Measurements from ENCODE around the gene CLIC2.
"Not testable (repeated sequence)": the region's sequence is repeated elsewhere in the genome, so short reads cannot be mapped to it uniquely, and the experiment has no call there.

DNA sequence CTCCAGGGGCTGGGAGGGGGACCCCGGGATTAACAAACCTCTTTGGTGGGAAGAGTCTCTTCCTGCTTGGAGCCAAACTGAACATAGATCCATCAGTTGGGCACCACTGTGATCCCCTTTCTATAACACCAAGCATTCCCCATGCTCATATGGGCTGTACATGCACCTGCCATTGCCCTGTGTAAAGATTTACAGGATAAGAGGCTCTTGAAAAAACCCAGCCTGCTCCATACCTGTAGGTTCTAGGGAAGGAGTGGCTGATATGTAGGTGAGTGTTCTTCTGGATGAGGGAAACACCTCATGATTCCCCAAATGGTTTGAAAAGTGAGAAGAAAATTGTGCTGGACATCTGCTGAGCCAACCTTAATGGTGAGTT lies 911 bp upstream of the CLIC2 start:
- TF ChIP-seq CTBP1 (IDR thresholded peaks at IDR 0.05; ENCODE audit: borderline replicate concordance); FOXK2 (IDR thresholded peaks at IDR 0.05); ZNF384 (IDR thresholded peaks at IDR 0.05); NFRKB (IDR thresholded peaks at IDR 0.05); FOXM1 (IDR thresholded peaks at IDR 0.05; ENCODE audit: borderline replicate concordance); BHLHE40 (IDR thresholded peaks at IDR 0.05; ENCODE audit: borderline replicate concordance); SP1 (IDR thresholded peaks at IDR 0.05); FOXA1 (IDR thresholded peaks at IDR 0.05); TARDBP (IDR thresholded peaks at IDR 0.05); SUZ12 (IDR thresholded peaks at IDR 0.05); HDGF (IDR thresholded peaks at IDR 0.05; ENCODE audit: borderline replicate concordance): not testable (repeated sequence)
